Right cardiac atrium (tissue), 5 donors: ENCODE measurements around the gene IL6. TPM values are rescaled to one million over a fixed set of nuclear protein-coding genes. Genes with fewer than 3 reads are reported as not detected.
"Not testable (repeated sequence)": the region's sequence is repeated elsewhere in the genome, so short reads cannot be mapped to it uniquely, and the experiment has no call there.

Source experiments
- ATAC-seq, 2 donors: fragments of 200-7000 bp; cut with Tn5 transposase; one replicate each; pipeline versions ENCODE4 v1.8.0 to v1.9.1; 2020; ENCODE audit warnings: moderate library complexity in 2 of 2, mild to moderate bottlenecking in 1 of 2
- DNase-seq, 3 donors: peaks; one replicate each; pipeline ENCODE4 v3.0.0-alpha.2; 2020
- H3K27ac ChIP-seq: one replicate; pipeline ENCODE4 v1.5.1; 2013; ENCODE audit warnings: mild to moderate bottlenecking, low read length, control low read depth, moderate library complexity
- H3K27me3 ChIP-seq: one replicate; pipeline ENCODE4 v1.6.1; 2013; ENCODE audit not compliant: control insufficient read depth, insufficient read depth
- H3K4me1 ChIP-seq: one replicate; pipeline ENCODE4 v1.6.1; 2013; ENCODE audit warnings: low read length; ENCODE audit not compliant: control insufficient read depth, insufficient read depth
- H3K4me3 ChIP-seq: one replicate; pipeline ENCODE4 v1.5.1; 2013; ENCODE audit warnings: low read length, control low read depth
- H3K9me3 ChIP-seq: one replicate; pipeline ENCODE4 v1.6.1; 2013; ENCODE audit warnings: low read length; ENCODE audit not compliant: control insufficient read depth
- WGBS: extraction: QIAGEN DNeasy Blood & Tissue Kit; methylation state at CpG from one replicate; pipeline ENCODE4 v1.1.7; 2013; 5-methylcytosine and 5-hydroxymethylcytosine counted together
- intact Hi-C, 4 donors: fragments of 100-400 bp; cut with DNase I; formaldehyde crosslinking; loops; one replicate each; pipeline versions ENCODE4 v1.11.0 to v1.14.0; 2022 to 2023
- long read RNA-seq, 4 donors: library from polyadenylated mRNA; unstranded; transcript quantifications; one replicate each; pipeline ENCODE4 v2.0.0, GENCODE V29; 2020 to 2021
- polyA plus RNA-seq: library from polyadenylated mRNA; stranded (reverse); fragments of 200-250 nt; gene quantifications from one replicate; pipeline ENCODE4 v1.2.3, GENCODE V29; 2013
- total RNA-seq, 4 donors: library from RNA; stranded (reverse); fragmentation: NEBNext Ultra II Directional; extraction: Animal tissue kit (Norgen Biotek cat#: 25700); gene quantifications; one replicate each; pipeline ENCODE4 v1.2.1, GENCODE V29; 2021
- donor health status: healthy with polysubstance abuse.
- donor health status: DM: no; HTN: yes; CAD: no.
- donor health status: DM: no; HTN: no; CAD: no.
- donor health status: DM: no; HTN: yes; CAD: no; lungs with severe emphysema.
- donor health status: DM: yes; HTN: yes; CAD: no.

Gene IL6
- total RNA-seq (10 to 100 TPM in 1 of 4 donors, 1 to 10 TPM in 1, under 1 TPM in 2; 0.43 to 10.9 (median 1.1) TPM), polyA plus RNA-seq (17.2 TPM)
- long read RNA-seq, donor 1 = 0 reads
- long read RNA-seq, donor 2 = 0 reads
- long read RNA-seq, donor 3, partial matches to known transcripts = 1 of 3 reads
- long read RNA-seq, donor 3, other reads (novel, unspliced or antisense) = 1 of 3 reads
- long read RNA-seq, donor 4, partial matches to known transcripts = 0 of 1 reads
- long read RNA-seq, donor 4, other reads (novel, unspliced or antisense) = 0 of 1 reads

GRCh38 chr7:22726907-22727713 is at the start of gene IL6:
IL6 (plus strand) TSS chr7:22727200; CDS start chr7:22727263, 63 bp downstream.
- Histone ChIP-seq H3K27ac (peak within 1 kb of the TSS; percentile 34), H3K4me1 (peaks cover 17% of the 10 kb centered on the region), H3K4me3 (peak within 1 kb of the TSS; percentile 21), H3K9me3 (no peaks in the 10 kb centered on the region), H3K27me3 (no peaks in the 10 kb centered on the region)
- ATAC-seq = peak; percentile 95
- WGBS = 13% methylated on average over 28 of the region's 28 CpGs
- peak; percentile 90 to 96 (median 95) for DNase-seq
- intact Hi-C loops = loop anchor here (5.0 to 10.0 kb wide), 2 partner anchors 162 to 165 kb away; no protein-coding TSS in a partner anchor

- DNase-seq, H3K9me3 ChIP-seq, ATAC-seq, intact Hi-C loops, H3K4me3 ChIP-seq, H3K27ac ChIP-seq, H3K4me1 ChIP-seq, H3K27me3 ChIP-seq: not testable (repeated sequence)
- 94% methylated on average over 5 of the region's 5 CpGs for WGBS
These were observed 49.7 kb upstream of the IL6 start for GRCh38 chr7:22677263-22677662.

GRCh38 chr7:22677680-22678079 is 49.3 kb upstream of the IL6 start:
- ATAC-seq (no peak), DNase-seq (no peak)
- H3K27ac ChIP-seq = no peak overlapping the region
- intact Hi-C loops = no loop called here
- no peaks in the 10 kb centered on the region for H3K4me1 ChIP-seq
- 63% methylated on average over 6 of the region's 6 CpGs for WGBS
- no peak overlapping the region for H3K4me3 ChIP-seq
- no peaks in the 10 kb centered on the region for H3K27me3 ChIP-seq
- H3K9me3 ChIP-seq = no peaks in the 10 kb centered on the region

GRCh38 chr7:22680482-22680911 is 46.5 kb upstream of the IL6 start:
- no peaks in the 10 kb centered on the region for H3K27me3 ChIP-seq
- no peaks in the 10 kb centered on the region for H3K4me1 ChIP-seq
- no peak overlapping the region for H3K27ac ChIP-seq
- WGBS = 56% methylated on average over 5 of the region's 5 CpGs
- no peak for ATAC-seq
- intact Hi-C loops = no loop called here
- no peak for DNase-seq
- no peaks in the 10 kb centered on the region for H3K9me3 ChIP-seq
- no peak overlapping the region for H3K4me3 ChIP-seq

- Histone ChIP-seq H3K27ac (no peak overlapping the region), H3K9me3 (no peaks in the 10 kb centered on the region), H3K4me1 (no peaks in the 10 kb centered on the region), H3K27me3 (no peaks in the 10 kb centered on the region), H3K4me3 (no peak overlapping the region)
- DNase-seq (no peak), ATAC-seq (no peak)
- intact Hi-C loops = no loop called here
- WGBS = 87% methylated on average over 2 of the region's 2 CpGs
These were observed 45.7 kb upstream of the IL6 start for GRCh38 chr7:22681312-22681711.

- WGBS = 89% methylated on average over 4 of the region's 4 CpGs
- no peak for ATAC-seq
- Histone ChIP-seq H3K9me3 (no peaks in the 10 kb centered on the region), H3K27me3 (no peaks in the 10 kb centered on the region), H3K4me3 (no peak overlapping the region), H3K27ac (no peak overlapping the region), H3K4me1 (no peaks in the 10 kb centered on the region)
- intact Hi-C loops = no loop called here
- no peak for DNase-seq
These were observed 44.9 kb upstream of the IL6 start for GRCh38 chr7:22681852-22682657.

GRCh38 chr7:22683379-22683778 is 43.6 kb upstream of the IL6 start:
- DNase-seq (no peak), ATAC-seq (no peak)
- WGBS = 77% methylated on average over 2 of the region's 2 CpGs
- H3K4me1 ChIP-seq = no peaks in the 10 kb centered on the region
- intact Hi-C loops = no loop called here
- H3K27ac ChIP-seq = no peak overlapping the region
- no peaks in the 10 kb centered on the region for H3K27me3 ChIP-seq
- H3K4me3 ChIP-seq = no peak overlapping the region
- no peaks in the 10 kb centered on the region for H3K9me3 ChIP-seq

GRCh38 chr7:22686620-22687019 is 40.4 kb upstream of the IL6 start:
- DNase-seq (no peak), ATAC-seq (no peak)
- intact Hi-C loops = no loop called here
- Histone ChIP-seq H3K27ac (no peak overlapping the region), H3K4me1 (no peaks in the 10 kb centered on the region), H3K27me3 (no peaks in the 10 kb centered on the region), H3K9me3 (no peaks in the 10 kb centered on the region), H3K4me3 (no peak overlapping the region)

- no peaks in the 10 kb centered on the region for H3K4me1 ChIP-seq
- intact Hi-C loops = no loop called here
- no peaks in the 10 kb centered on the region for H3K27me3 ChIP-seq
- H3K9me3 ChIP-seq = no peaks in the 10 kb centered on the region
- DNase-seq = no peak
- H3K4me3 ChIP-seq = no peak overlapping the region
- H3K27ac ChIP-seq = no peak overlapping the region
- 39% methylated on average over 2 of the region's 2 CpGs for WGBS
- no peak for ATAC-seq
These were observed 38.9 kb upstream of the IL6 start for GRCh38 chr7:22688084-22688483.

GRCh38 chr7:22688934-22689333 is 38.1 kb upstream of the IL6 start:
- H3K4me1 ChIP-seq, H3K4me3 ChIP-seq, H3K9me3 ChIP-seq, ATAC-seq, H3K27me3 ChIP-seq, intact Hi-C loops, H3K27ac ChIP-seq, DNase-seq: not testable (repeated sequence)
- 98% methylated on average over 8 of the region's 8 CpGs for WGBS
